NOMO-1 (cell line): ENCODE measurements around the gene PRCC.
A peak's percentile ranks its signal among the peaks of the same experiment; 100 is the strongest.

ENCODE experiments used
- DNase-seq, 2 experiments: peaks; one replicate each; lab custom pipeline; 2025; ENCODE audit not compliant: unreplicated experiment in 2 of 2; lab: John Stamatoyannopoulos, UW

Gene PRCC

GRCh38 chr1:156767101-156767878 lies at the start of gene PRCC:
Gene PRCC, plus strand, starts transcription at chr1:156767535. Its CDS starts 237 bp downstream, at chr1:156767772.
- peak; percentile 99 to 100 for DNase-seq

- no peak for DNase-seq
These were observed 46.2 kb upstream of the PRCC start for GRCh38 chr1:156721131-156721530.

- DNase-seq = no peak
These were observed 45.8 kb upstream of the PRCC start for GRCh38 chr1:156721535-156721934.

GRCh38 chr1:156725683-156726280 lies 41.6 kb upstream of the PRCC start:
- peak; percentile 82 to 93 for DNase-seq

GRCh38 chr1:156726549-156727226 lies 40.6 kb upstream of the PRCC start:
- peak; percentile 32 to 76 for DNase-seq

- DNase-seq = peak in 1 of 2 experiments; percentile 6
These were observed 39.8 kb upstream of the PRCC start for GRCh38 chr1:156727492-156727891.

GRCh38 chr1:156727926-156728598 lies 39.3 kb upstream of the PRCC start, which contains the start of gene METTL25B:
Gene METTL25B, plus strand, starts transcription at chr1:156728469. Its CDS starts 636 bp downstream, at chr1:156729105.
- DNase-seq = peak; percentile 67 to 90

GRCh38 chr1:156728599-156729462 lies 38.5 kb upstream of the PRCC start, which contains the start of gene ISG20L2:
Gene ISG20L2, minus strand, starts transcription at chr1:156728766. Its CDS starts 1,114 bp downstream, at chr1:156727652.
- DNase-seq = peak; percentile 97

GRCh38 chr1:156733989-156734584 lies 33.2 kb upstream of the PRCC start:
- no peak for DNase-seq

GRCh38 chr1:156738407-156738806 lies 28.9 kb upstream of the PRCC start:
- DNase-seq = no peak

- no peak for DNase-seq
These were observed 28.4 kb upstream of the PRCC start for GRCh38 chr1:156738916-156739315.

GRCh38 chr1:156740237-156740740 lies 27.0 kb upstream of the PRCC start:
- DNase-seq = peak in 1 of 2 experiments; percentile 13

- peak; percentile 99 for DNase-seq
These were observed 26.4 kb upstream of the PRCC start, which contains the start of gene MRPL24 for GRCh38 chr1:156740741-156741480. Gene MRPL24, minus strand, starts transcription at chr1:156741088. Its CDS starts 2,384 bp downstream, at chr1:156738704.

GRCh38 chr1:156741481-156741983 lies 25.8 kb upstream of the PRCC start:
- no peak for DNase-seq

GRCh38 chr1:156742017-156742416 lies 25.3 kb upstream of the PRCC start:
- no peak for DNase-seq

GRCh38 chr1:156742801-156743200 lies 24.5 kb upstream of the PRCC start:
- DNase-seq = no peak

- no peak for DNase-seq
These were observed 23.7 kb upstream of the PRCC start for GRCh38 chr1:156743367-156744302.
